Kidney (tissue), 14 donors: ENCODE data around the gene MEGF11. TPM values are rescaled to one million over a fixed set of nuclear protein-coding genes. Genes with fewer than 3 reads are reported as not detected.
A peak's percentile ranks its signal among the peaks of the same experiment; 100 is the strongest.

ENCODE experiments used
- DNase-seq, 5 donors: peaks; one replicate each; pipeline ENCODE4 v3.0.0-alpha.2; 2013 to 2020
- FAIRE-seq: peaks from 2 replicates; lab custom pipeline; 2012; peaks lifted over from hg19 to GRCh38; lab: Jason Lieb, UNC
- H3K27ac ChIP-seq, 2 donors: one replicate each; pipeline ENCODE4 v1.7.0; 2013; ENCODE audit warnings: low read depth in 2 of 2, low read length in 2 of 2, inconsistent platforms in 1 of 2
- H3K27me3 ChIP-seq: one replicate; pipeline ENCODE4 v1.7.1; 2013; ENCODE audit warnings: low read length, inconsistent platforms; ENCODE audit not compliant: control insufficient read depth, insufficient read depth
- H3K36me3 ChIP-seq, 3 donors: one replicate each; pipeline versions ENCODE4 v1.7.0 to v1.7.1; 2013; ENCODE audit warnings: low read length in 3 of 3, control low read depth in 1 of 3, inconsistent platforms in 1 of 3; ENCODE audit not compliant: insufficient read depth in 3 of 3, control insufficient read depth in 2 of 3
- H3K4me1 ChIP-seq, 3 donors: one replicate each; pipeline versions ENCODE4 v1.7.0 to v1.7.1; 2013; ENCODE audit warnings: low read length in 3 of 3, inconsistent platforms in 1 of 3, low read depth in 1 of 3; ENCODE audit not compliant: control insufficient read depth in 2 of 3, insufficient read depth in 2 of 3
- H3K4me3 ChIP-seq, 3 donors: one replicate each; pipeline versions ENCODE4 v1.7.0 to v1.8.1; 2013; ENCODE audit warnings: low read length in 3 of 3, control low read depth in 1 of 3, inconsistent platforms in 1 of 3
- H3K9ac ChIP-seq, 3 donors: one replicate each; pipeline versions ENCODE4 v1.7.0 to v1.7.1; 2013; ENCODE audit warnings: low read length in 3 of 3, control low read depth in 1 of 3, inconsistent platforms in 1 of 3
- H3K9me3 ChIP-seq, 3 donors: one replicate each; pipeline versions ENCODE4 v1.7.0 to v1.7.1; 2013; ENCODE audit warnings: low read length in 3 of 3, control low read depth in 1 of 3, inconsistent platforms in 1 of 3; ENCODE audit not compliant: control insufficient read depth in 2 of 3, insufficient read depth in 1 of 3
- intact Hi-C: fragments of 100-400 bp; cut with DNase I; formaldehyde crosslinking; loops from one replicate; pipeline ENCODE4 v1.11.1; 2022
- polyA plus RNA-seq: library from polyadenylated mRNA; stranded (reverse); fragments of 350-450 nt; fragmentation: Illumina TruSeq; extraction: RNeasy Lipid Tissue Mini Kit (QIAGEN cat#74804); gene quantifications from one replicate; pipeline ENCODE4 v1.2.3, GENCODE V29; 2014; ENCODE audit warnings: low read depth, low replicate concordance; ENCODE audit not compliant: insufficient read depth
- total RNA-seq: library from RNA; stranded (reverse); fragmentation: NEBNext Ultra II Directional; extraction: Animal tissue kit (Norgen Biotek cat#: 25700); gene quantifications from one replicate; pipeline ENCODE4 v1.2.1, GENCODE V29; 2021
- TF ChIP-seq, protein P1 (sequence below): IDR thresholded peaks from 3 replicates; pipeline ENCODE4 v1.5.1; 2012; ENCODE audit warnings: mild to moderate bottlenecking, moderate library complexity, borderline replicate concordance; ENCODE audit not compliant: insufficient read depth; ENCODE audit errors: extremely low read depth
- donor health status: control.
- donor health status: control.
- donor health status: control.
- donor health status: control.
- donor health status: control.
- donor health status: DM: yes; HTN: yes; CAD: no.
- donor health status: Normal renal cell carcinoma (clear cell type).

The MEGF11 gene
- total and polyA plus RNA-seq, 2 donors from 2014 or later, result 10.4 to 41.8 TPM

GRCh38 chr15:66290518-66290917 is 37.0 kb upstream of the MEGF11 start:
- H3K4me1 ChIP-seq, result peaks cover 0 to 16% (median 0%) of the 10 kb centered on the region in 3 donors
- H3K4me3 ChIP-seq, result no peak overlapping the region
- no peak for DNase-seq
- no peak overlapping the region for H3K9ac ChIP-seq
- TF ChIP-seq, protein P1, sequence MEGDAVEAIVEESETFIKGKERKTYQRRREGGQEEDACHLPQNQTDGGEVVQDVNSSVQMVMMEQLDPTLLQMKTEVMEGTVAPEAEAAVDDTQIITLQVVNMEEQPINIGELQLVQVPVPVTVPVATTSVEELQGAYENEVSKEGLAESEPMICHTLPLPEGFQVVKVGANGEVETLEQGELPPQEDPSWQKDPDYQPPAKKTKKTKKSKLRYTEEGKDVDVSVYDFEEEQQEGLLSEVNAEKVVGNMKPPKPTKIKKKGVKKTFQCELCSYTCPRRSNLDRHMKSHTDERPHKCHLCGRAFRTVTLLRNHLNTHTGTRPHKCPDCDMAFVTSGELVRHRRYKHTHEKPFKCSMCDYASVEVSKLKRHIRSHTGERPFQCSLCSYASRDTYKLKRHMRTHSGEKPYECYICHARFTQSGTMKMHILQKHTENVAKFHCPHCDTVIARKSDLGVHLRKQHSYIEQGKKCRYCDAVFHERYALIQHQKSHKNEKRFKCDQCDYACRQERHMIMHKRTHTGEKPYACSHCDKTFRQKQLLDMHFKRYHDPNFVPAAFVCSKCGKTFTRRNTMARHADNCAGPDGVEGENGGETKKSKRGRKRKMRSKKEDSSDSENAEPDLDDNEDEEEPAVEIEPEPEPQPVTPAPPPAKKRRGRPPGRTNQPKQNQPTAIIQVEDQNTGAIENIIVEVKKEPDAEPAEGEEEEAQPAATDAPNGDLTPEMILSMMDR, result no peak
- H3K27me3 ChIP-seq, result no peaks in the 10 kb centered on the region
- H3K9me3 ChIP-seq, result no peaks in the 10 kb centered on the region
- intact Hi-C loops, result no loop called here
- no peaks in the 10 kb centered on the region for H3K36me3 ChIP-seq
- no peak overlapping the region for H3K27ac ChIP-seq
- FAIRE-seq, result no peak

DNA sequence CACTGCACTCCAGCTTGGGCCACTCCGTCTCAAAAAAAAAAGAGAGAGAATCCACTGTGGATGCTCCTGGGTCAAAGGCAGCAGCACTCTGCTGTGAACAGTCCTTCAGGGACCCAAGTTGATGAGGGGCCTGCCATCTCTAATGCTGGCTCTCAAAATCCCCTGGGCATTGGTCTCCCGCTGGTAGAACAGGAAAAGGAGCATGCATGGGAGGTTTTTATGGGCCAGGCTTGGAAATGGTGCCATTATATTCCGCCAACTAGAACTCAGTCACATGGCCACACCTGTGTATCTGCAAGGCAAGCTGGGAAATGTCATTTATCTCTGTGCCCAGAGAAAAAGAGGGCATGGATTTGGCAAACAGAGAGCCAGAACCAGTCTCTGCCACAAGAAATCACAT is 36.5 kb upstream of the MEGF11 start:
- Histone ChIP-seq H3K9me3 (no peaks in the 10 kb centered on the region), H3K4me1 (peaks cover 0 to 16% (median 0%) of the 10 kb centered on the region in 3 donors), H3K36me3 (no peaks in the 10 kb centered on the region), H3K9ac (no peak overlapping the region), H3K27ac (no peak overlapping the region), H3K27me3 (no peaks in the 10 kb centered on the region), H3K4me3 (no peak overlapping the region)
- intact Hi-C loops, result no loop called here
- FAIRE-seq (no peak), DNase-seq (peak in 1 of 5 donors; percentile 30)
- TF ChIP-seq, protein P1, result no peak

GRCh38 chr15:66288551-66289185 is 35.1 kb upstream of the MEGF11 start:
- TF ChIP-seq, protein P1, result no peak
- Histone ChIP-seq H3K4me3 (no peak overlapping the region), H3K36me3 (no peaks in the 10 kb centered on the region), H3K4me1 (peaks cover 0 to 9% (median 0%) of the 10 kb centered on the region in 3 donors), H3K27ac (no peak overlapping the region), H3K27me3 (no peaks in the 10 kb centered on the region), H3K9ac (no peak overlapping the region), H3K9me3 (no peaks in the 10 kb centered on the region)
- DNase-seq, result peak in 1 of 5 donors; percentile 45
- intact Hi-C loops, result no loop called here
- no peak for FAIRE-seq

DNA sequence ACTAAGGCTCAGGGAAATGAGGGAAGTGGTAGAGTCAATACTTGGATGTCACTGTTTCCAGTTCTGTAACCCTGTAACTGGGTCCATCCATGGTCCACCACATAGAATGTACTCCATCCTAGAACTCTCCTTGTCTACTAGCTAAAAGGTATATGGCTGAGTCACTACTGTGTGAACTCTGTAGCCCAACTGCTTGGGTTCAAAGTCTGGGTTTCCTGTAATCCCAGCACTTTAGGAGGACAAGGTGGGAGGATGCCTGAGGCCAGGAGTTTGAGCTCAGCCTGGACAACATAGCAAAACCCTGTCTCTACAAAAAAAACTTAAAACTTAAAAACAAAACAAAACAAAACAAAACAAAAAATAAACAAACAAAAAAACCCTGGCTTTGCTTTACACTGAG is 34.5 kb upstream of the MEGF11 start:
- H3K27me3 ChIP-seq, result no peaks in the 10 kb centered on the region
- no peaks in the 10 kb centered on the region for H3K9me3 ChIP-seq
- TF ChIP-seq, protein P1, result no peak
- FAIRE-seq, result no peak
- H3K27ac ChIP-seq, result no peak overlapping the region
- no peak for DNase-seq
- H3K9ac ChIP-seq, result no peak overlapping the region
- no peak overlapping the region for H3K4me3 ChIP-seq
- intact Hi-C loops, result no loop called here
- peaks cover 0 to 9% (median 0%) of the 10 kb centered on the region in 3 donors for H3K4me1 ChIP-seq
- no peaks in the 10 kb centered on the region for H3K36me3 ChIP-seq
